Middle frontal gyrus (tissue), 1 donor: ENCODE data around the gene GCG.

ENCODE experiments used
- DNase-seq: peaks from one replicate; pipeline ENCODE4 v3.0.0-alpha.2; 2015; ENCODE audit warnings: low spot score; ENCODE audit errors: extremely low spot score

Gene GCG

GRCh38 chr2:162152147-162152546 is at the start of gene GCG:
TSS of gene GCG (minus strand) at chr2:162152247. CDS start at chr2:162149178, 3,069 bp downstream.
- no peak for DNase-seq

- DNase-seq, result no peak
These were observed 48.6 kb upstream of the GCG start for GRCh38 chr2:162200636-162201035.

GRCh38 chr2:162199913-162200312 is 47.9 kb upstream of the GCG start:
- DNase-seq, result no peak

- DNase-seq, result no peak
These were observed 46.2 kb upstream of the GCG start for GRCh38 chr2:162198239-162198638.

DNA sequence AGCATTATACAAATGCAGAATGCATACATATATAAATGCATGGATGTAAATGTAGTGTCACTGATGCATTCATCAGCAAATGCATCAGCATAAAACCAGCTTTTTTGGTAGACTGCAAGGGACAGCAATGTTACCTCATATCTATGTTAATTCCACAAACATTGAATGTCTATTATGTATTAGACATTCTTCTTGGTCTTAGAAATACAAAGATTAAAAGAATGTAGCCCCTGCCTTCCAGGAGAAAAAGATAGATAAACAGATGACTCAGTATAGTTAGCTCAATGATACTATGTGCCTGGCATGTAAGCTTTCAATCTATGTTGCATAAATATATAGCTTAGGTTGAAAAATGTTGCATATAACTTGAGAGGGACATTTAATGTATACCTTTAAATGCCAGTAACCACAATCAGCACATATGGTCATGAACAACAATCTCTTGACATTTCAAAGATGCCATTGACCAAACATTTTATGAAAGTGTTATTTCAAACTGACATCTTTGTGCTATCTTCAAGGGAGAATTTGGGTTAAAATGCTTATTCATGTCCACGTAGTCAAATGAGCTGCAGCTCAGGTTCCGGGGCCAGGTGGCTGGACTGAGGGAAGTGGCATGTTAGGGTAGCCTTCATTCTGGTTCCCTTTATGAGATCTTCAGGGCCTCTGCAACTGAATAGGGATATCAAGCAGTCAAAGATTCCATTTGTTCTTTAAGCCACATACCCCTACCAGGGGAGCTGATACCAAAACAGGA is 45.2 kb upstream of the GCG start:
- DNase-seq, result no peak

DNA sequence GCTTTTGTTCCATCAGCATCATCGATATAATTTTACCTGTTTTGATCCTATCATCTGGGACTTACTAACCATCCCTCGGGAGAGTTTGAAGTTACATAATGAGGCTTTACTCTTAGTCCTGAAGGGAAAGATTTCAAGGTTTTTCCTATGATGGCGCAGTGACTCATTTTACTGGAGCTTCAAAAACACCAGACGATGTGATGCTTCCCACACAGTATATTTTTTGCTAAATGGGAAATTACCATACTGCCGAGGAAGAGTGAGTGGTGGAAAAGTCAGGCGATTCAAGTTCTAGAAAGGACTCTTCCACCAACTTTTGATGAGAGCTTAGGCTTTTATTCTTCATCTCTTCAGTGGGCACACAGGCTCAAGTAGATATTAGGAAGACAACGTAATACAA is 44.6 kb upstream of the GCG start:
- DNase-seq, result peak; percentile 26

GRCh38 chr2:162188451-162188850 is 36.4 kb upstream of the GCG start:
- peak; percentile 36 for DNase-seq

GRCh38 chr2:162185541-162186232 is 33.6 kb upstream of the GCG start:
- DNase-seq, result no peak

DNA sequence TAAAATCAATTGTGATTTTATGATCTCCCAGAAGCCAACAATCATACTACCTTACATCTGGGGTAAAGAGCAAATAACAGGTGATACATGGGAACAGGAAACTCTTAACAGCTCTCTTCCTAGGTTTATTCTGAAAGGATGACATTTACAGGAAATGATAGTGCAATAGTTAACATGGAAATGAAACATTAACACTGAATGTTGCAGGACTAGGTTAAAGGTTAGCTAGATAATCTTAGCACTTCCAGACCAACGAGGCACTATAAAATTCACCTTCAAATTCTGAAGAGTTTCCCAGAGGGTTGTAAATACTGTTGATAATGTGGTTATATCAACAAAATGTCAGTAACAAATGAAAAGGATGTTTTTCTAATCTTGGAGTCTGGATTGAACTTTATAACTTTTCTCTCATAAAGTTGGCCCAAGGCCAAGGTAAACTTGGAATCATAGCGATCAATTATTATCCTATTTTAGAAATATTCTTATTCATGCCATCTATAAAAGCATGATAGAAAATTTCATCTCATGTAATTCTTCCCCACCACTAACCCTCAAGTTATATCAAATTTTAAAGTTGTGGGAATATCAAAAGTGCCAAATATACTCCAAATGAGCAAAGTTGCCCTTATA is 32.9 kb upstream of the GCG start:
- no peak for DNase-seq

- no peak for DNase-seq
These were observed 32.3 kb upstream of the GCG start for GRCh38 chr2:162184359-162184758.

DNA sequence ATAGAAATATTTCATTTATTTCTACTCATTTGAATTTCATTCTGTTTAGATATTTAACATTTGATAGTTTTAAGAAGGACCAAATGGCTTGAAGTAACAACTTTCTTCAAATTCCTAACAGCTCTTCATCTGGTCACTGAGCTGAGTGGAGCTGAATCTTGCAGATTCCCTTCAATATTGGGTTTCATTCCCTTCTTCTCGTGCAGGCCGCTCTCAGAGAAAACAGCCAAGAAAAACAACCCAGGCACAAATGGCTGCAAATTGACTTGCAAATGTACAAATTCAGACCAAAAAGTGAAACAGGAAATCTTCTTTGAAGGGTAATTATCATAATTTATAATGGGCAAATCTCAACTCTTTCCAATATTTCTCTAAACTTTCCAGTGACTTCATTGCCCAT is 30.3 kb upstream of the GCG start:
- no peak for DNase-seq

GRCh38 chr2:162177301-162177700 is 25.3 kb upstream of the GCG start:
- no peak for DNase-seq

GRCh38 chr2:162175714-162176113 is 23.7 kb upstream of the GCG start:
- DNase-seq, result no peak

DNA sequence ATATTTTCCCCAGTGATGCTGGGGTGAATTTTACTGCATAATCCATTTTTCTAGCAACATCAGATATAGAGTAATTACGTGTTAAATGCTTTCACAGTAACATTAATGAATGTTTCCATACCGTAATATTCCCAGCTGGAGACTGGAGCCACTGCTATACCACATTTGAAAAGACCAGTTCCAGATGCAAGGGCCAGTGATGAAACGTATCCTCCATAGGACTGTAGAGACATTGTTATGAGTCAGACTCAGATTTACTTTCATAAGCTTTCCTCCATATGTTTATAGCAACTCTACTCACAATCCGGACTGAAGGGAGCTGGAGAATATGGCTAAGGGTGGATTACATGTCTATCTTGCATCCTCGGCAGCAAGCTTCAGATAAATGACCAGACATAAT is 22.7 kb upstream of the GCG start:
- no peak for DNase-seq

GRCh38 chr2:162172802-162173370 is 20.8 kb upstream of the GCG start:
- DNase-seq, result no peak

DNA sequence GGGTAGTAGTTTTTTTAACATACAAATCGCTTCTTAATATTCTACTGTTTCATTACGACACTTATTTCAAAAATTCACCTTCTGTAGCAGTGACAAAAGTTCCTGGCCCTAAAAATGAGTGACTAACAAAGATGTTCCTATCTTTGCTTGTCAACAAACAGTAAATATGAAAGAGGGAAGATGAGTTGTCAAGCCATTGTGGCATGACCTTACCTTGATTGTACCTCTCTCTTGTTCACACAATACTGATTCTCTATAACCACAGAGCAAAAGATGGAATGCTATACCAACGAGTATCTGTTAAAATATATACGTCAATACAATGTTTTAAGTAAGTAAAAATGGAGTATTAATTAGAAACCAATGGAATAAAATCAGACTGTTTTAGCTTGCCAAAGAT is 14.7 kb upstream of the GCG start:
- no peak for DNase-seq

DNA sequence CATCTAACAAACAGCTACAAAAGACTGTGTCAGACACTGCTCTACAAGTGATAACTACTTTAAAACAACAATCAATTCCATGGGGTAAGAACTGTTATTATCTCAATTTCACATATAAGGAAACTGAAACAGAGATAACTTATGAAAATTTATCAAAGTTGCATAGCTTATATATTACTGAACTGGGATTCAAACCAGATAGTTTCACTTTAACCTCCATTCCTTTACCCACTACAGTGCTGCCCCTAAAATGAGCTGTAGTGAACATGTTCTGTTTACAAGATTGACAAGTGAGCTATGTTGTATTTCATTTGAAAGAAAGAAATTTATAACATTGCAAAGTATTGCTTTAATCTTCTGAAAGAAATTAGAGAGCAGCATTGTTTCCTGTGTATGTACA is 14.1 kb upstream of the GCG start:
- DNase-seq, result no peak

DNA sequence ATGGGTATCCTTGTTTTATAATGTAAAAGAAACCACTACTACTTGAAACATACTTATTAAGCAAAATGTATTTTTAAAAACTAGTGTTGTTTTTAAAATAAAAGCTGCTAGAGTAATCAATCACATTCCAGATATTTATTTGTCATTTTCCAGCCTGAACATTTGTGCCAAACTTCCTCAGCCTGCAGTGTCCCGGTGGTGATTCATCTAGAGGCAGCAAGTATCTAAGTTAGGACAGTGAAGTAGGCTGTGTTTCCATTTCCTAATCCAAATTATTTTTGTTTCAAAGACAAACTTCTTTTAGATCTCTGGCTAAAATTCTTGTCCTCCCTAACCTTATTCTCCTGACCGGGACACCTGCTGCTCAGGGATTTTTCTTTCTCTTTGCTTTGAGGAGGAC is 12.8 kb upstream of the GCG start:
- no peak for DNase-seq

- DNase-seq, result no peak
These were observed 7.4 kb upstream of the GCG start for GRCh38 chr2:162159446-162159845.

GRCh38 chr2:162156149-162156548 is 4.1 kb upstream of the GCG start:
- DNase-seq, result no peak

GRCh38 chr2:162155093-162155492 is 3.0 kb upstream of the GCG start:
- DNase-seq, result no peak

- no peak for DNase-seq
These were observed 1.7 kb upstream of the GCG start for GRCh38 chr2:162153608-162154224.
